Middle frontal gyrus (tissue), 1 donor: Measurements from ENCODE around the gene ST8SIA1.
"Not testable (repeated sequence)": the region's sequence is repeated elsewhere in the genome, so short reads cannot be mapped to it uniquely, and the experiment has no call there.

Source experiments
- DNase-seq: peaks from one replicate; pipeline ENCODE4 v3.0.0-alpha.2; 2015; ENCODE audit warnings: low spot score; ENCODE audit errors: extremely low spot score

The ST8SIA1 gene

GRCh38 chr12:22173177-22173576 lies 161.3 kb downstream of the ST8SIA1 start:
- no peak for DNase-seq

GRCh38 chr12:22172501-22172900 lies 162.0 kb downstream of the ST8SIA1 start:
- DNase-seq = no peak

GRCh38 chr12:22169376-22169775 lies 165.1 kb downstream of the ST8SIA1 start:
- DNase-seq = no peak

- no peak for DNase-seq
Measured at GRCh38 chr12:22164139-22164538, 170.4 kb downstream of the ST8SIA1 start.

GRCh38 chr12:22163594-22163993 lies 170.9 kb downstream of the ST8SIA1 start:
- no peak for DNase-seq

- DNase-seq = no peak
Measured at GRCh38 chr12:22160396-22161003, 174.0 kb downstream of the ST8SIA1 start.

- DNase-seq = not testable (repeated sequence)
Measured at GRCh38 chr12:22149286-22149685, 185.2 kb downstream of the ST8SIA1 start.

- DNase-seq = not testable (repeated sequence)
Measured at GRCh38 chr12:22146686-22147085, 187.8 kb downstream of the ST8SIA1 start.
